Trophoblast cell (in vitro differentiated cells and primary cell): ENCODE data around the gene INPP5D.
A peak's percentile ranks its signal among the peaks of the same experiment; 100 is the strongest.

ENCODE experiments used
- DNase-seq, 2 donors: peaks; one replicate each; pipeline ENCODE4 v3.0.0-alpha.2; 2016
- H2AFZ ChIP-seq: 2 replicates; pipeline ENCODE4 v1.6.1; 2013; ENCODE audit warnings: low read length, moderate library complexity, mild to moderate bottlenecking; ENCODE audit not compliant: insufficient read depth, poor library complexity
- H2AK5ac ChIP-seq: 2 replicates; pipeline ENCODE4 v1.6.1; 2013; ENCODE audit warnings: mild to moderate bottlenecking, low read length
- H2BK120ac ChIP-seq: 2 replicates; pipeline ENCODE4 v1.6.1; 2013; ENCODE audit warnings: low read length, mild to moderate bottlenecking, moderate library complexity; ENCODE audit not compliant: insufficient read depth, poor library complexity
- H2BK12ac ChIP-seq: 2 replicates; pipeline ENCODE4 v1.6.1; 2013; ENCODE audit warnings: mild to moderate bottlenecking, low read length, moderate library complexity
- H2BK5ac ChIP-seq: 2 replicates; pipeline ENCODE4 v1.6.1; 2013; ENCODE audit warnings: low read length, low read depth, moderate library complexity, mild to moderate bottlenecking; ENCODE audit not compliant: poor library complexity
- H3K14ac ChIP-seq: 2 replicates; pipeline ENCODE4 v1.6.1; 2013; ENCODE audit warnings: mild to moderate bottlenecking, low read length
- H3K18ac ChIP-seq: 2 replicates; pipeline ENCODE4 v1.6.1; 2013; ENCODE audit warnings: mild to moderate bottlenecking, low read length
- H3K23ac ChIP-seq: 2 replicates; pipeline ENCODE4 v1.6.1; 2013; ENCODE audit warnings: low read length
- H3K27ac ChIP-seq: 2 replicates; pipeline ENCODE4 v1.5.1; 2013; ENCODE audit warnings: low read depth, mild to moderate bottlenecking, inconsistent platforms, low read length, moderate library complexity
- H3K27me3 ChIP-seq: 2 replicates; pipeline ENCODE4 v1.6.1; 2013; ENCODE audit warnings: inconsistent platforms, mild to moderate bottlenecking, low read length, moderate library complexity; ENCODE audit not compliant: insufficient read depth
- H3K36me3 ChIP-seq, 2 experiments: 1 replicate in 1 of 2; 2 replicates in 1 of 2; pipeline ENCODE4 v1.6.1; 2013; ENCODE audit warnings: low read length in 2 of 2, mild to moderate bottlenecking in 2 of 2, moderate library complexity in 1 of 2; ENCODE audit not compliant: insufficient read depth in 2 of 2, control insufficient read depth in 1 of 2
- H3K4ac ChIP-seq: 2 replicates; pipeline ENCODE4 v1.6.1; 2013; ENCODE audit warnings: low read depth, mild to moderate bottlenecking, low read length, moderate library complexity
- H3K4me1 ChIP-seq, 2 experiments: 1 replicate in 1 of 2; 2 replicates in 1 of 2; pipeline ENCODE4 v1.6.1; 2013; ENCODE audit warnings: low read length in 2 of 2, mild to moderate bottlenecking in 2 of 2, moderate library complexity in 1 of 2; ENCODE audit not compliant: insufficient read depth in 2 of 2, control insufficient read depth in 1 of 2
- H3K4me2 ChIP-seq: 2 replicates; pipeline ENCODE4 v1.6.1; 2013; ENCODE audit warnings: inconsistent platforms, mild to moderate bottlenecking, low read length, moderate library complexity
- H3K4me3 ChIP-seq: 2 replicates; pipeline ENCODE4 v1.5.1; 2013; ENCODE audit warnings: mild to moderate bottlenecking, low read depth, low read length, inconsistent platforms
- H3K79me1 ChIP-seq: one replicate; pipeline ENCODE4 v1.6.1; 2013; ENCODE audit warnings: low read length
- H3K79me2 ChIP-seq: 2 replicates; pipeline ENCODE4 v1.6.1; 2013; ENCODE audit warnings: low read length, mild to moderate bottlenecking; ENCODE audit not compliant: control insufficient read depth, insufficient read depth, poor library complexity
- H3K9ac ChIP-seq: 2 replicates; pipeline ENCODE4 v1.6.1; 2013; ENCODE audit warnings: mild to moderate bottlenecking, low read length
- H3K9me3 ChIP-seq: 2 replicates; pipeline ENCODE4 v1.6.1; 2013; ENCODE audit warnings: low read depth, mild to moderate bottlenecking, control low read depth, inconsistent platforms, low read length; ENCODE audit not compliant: insufficient read depth
- H4K12ac ChIP-seq: 2 replicates; pipeline ENCODE4 v1.6.1; 2013; ENCODE audit warnings: low read depth, mild to moderate bottlenecking, low read length, moderate library complexity
- H4K8ac ChIP-seq: 2 replicates; pipeline ENCODE4 v1.6.1; 2013; ENCODE audit warnings: low read depth, mild to moderate bottlenecking, low read length, moderate library complexity
- H4K91ac ChIP-seq: one replicate; pipeline ENCODE4 v1.6.1; 2013; ENCODE audit warnings: low read depth, mild to moderate bottlenecking, low read length, moderate library complexity
- WGBS: extraction: QIAGEN DNeasy Blood & Tissue Kit; methylation state at CpG from one replicate; pipeline ENCODE4 v1.1.7; 2013; ENCODE audit warnings: missing lambda C conversion rate; ENCODE audit not compliant: insufficient read length, insufficient coverage; ENCODE audit errors: extremely low coverage; 5-methylcytosine and 5-hydroxymethylcytosine counted together

Gene INPP5D

DNA sequence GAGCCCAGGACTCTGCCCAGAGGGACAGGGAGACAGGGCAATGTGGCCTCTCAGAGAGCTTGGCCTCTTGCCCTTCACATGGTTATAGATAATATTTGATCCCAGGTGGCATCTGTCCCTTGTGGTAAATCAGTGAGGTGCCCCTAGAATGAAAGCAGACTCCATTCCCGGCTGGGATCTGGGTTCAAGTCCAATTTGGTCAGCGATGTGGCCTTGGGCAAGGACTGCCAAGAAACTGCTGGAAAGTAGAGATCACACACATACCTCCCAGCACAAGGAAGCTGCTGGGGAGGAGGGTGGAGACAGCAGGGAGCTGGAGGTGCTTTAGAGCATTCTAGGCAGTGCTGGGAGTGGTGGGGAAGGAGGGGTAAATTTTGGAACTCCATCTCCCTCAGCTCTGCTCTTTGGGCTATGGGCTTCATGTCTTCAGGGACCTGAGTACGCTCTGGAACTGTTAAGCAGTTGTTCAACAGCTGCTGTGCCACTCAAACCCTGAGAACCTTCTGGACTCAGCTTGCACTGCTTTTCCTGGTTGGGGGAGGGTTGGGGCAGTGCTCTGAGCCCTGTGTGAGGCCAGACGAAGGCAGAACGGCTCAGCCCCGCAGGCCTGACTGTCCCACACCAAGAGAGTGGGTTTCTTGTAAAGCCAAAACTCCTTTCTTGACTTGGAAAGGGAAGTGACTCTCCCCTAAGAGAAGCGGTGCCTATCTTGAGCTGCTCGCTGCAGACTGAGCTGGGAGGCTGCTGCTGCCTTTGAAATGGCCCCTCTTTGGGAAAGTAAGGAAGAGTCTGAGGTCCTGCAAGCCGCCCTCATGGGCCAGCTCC, 23.0 kb downstream of the INPP5D start:
- Histone ChIP-seq H2AFZ (no peak overlapping the region), H3K23ac (no peak overlapping the region), H3K36me3 (no peaks in the 10 kb centered on the region), H3K27me3 (no peaks in the 10 kb centered on the region), H4K12ac (no peak overlapping the region), H3K4me2 (no peak overlapping the region), H3K14ac (no peak overlapping the region), H2BK120ac (no peak overlapping the region), H4K91ac (no peak overlapping the region), H3K9me3 (no peaks in the 10 kb centered on the region), H3K27ac (no peak overlapping the region), H2BK5ac (no peak overlapping the region), H3K79me1 (no peaks in the 10 kb centered on the region), H3K79me2 (no peaks in the 10 kb centered on the region), H2AK5ac (no peak overlapping the region), H3K18ac (no peak overlapping the region), H3K4ac (no peak overlapping the region), H4K8ac (no peak overlapping the region), H3K4me3 (no peak overlapping the region), H2BK12ac (no peak overlapping the region), H3K9ac (no peak overlapping the region), H3K4me1 (no peaks in the 10 kb centered on the region)
- no CpG with 5 or more reads among the region's 9 CpGs for WGBS
- DNase-seq: no peak

DNA sequence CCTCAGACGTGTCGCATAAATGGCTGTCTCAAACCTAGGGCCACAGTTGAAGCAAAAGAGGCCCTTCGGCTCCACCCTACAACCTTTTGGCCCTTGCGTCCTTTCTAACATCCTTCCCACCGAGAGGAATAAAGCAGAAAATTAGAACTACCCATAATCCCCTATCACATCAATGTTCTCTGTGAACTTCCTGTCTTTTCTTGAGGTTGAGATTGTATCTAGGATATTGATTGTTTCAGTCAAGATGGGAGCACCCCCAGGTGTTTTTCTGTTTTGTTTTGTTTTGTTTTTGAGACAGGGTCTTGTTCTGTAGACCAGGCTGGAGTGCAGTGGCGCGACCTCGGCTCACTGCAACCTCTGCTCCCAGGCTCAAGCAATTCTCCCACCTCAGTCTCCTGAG, 23.6 kb downstream of the INPP5D start:
- Histone ChIP-seq H3K14ac (no peak overlapping the region), H2AFZ (no peak overlapping the region), H3K27me3 (no peaks in the 10 kb centered on the region), H3K27ac (no peak overlapping the region), H3K4me3 (no peak overlapping the region), H4K12ac (no peak overlapping the region), H2BK120ac (no peak overlapping the region), H4K8ac (no peak overlapping the region), H3K79me2 (no peaks in the 10 kb centered on the region), H3K18ac (no peak overlapping the region), H3K79me1 (no peaks in the 10 kb centered on the region), H2BK12ac (no peak overlapping the region), H3K4me1 (no peaks in the 10 kb centered on the region), H3K4me2 (no peak overlapping the region), H2AK5ac (no peak overlapping the region), H2BK5ac (no peak overlapping the region), H3K4ac (no peak overlapping the region), H3K36me3 (no peaks in the 10 kb centered on the region), H4K91ac (no peak overlapping the region), H3K9ac (no peak overlapping the region), H3K23ac (no peak overlapping the region), H3K9me3 (no peaks in the 10 kb centered on the region)
- DNase-seq: no peak
- WGBS: no CpG with 5 or more reads among the region's 8 CpGs

DNA sequence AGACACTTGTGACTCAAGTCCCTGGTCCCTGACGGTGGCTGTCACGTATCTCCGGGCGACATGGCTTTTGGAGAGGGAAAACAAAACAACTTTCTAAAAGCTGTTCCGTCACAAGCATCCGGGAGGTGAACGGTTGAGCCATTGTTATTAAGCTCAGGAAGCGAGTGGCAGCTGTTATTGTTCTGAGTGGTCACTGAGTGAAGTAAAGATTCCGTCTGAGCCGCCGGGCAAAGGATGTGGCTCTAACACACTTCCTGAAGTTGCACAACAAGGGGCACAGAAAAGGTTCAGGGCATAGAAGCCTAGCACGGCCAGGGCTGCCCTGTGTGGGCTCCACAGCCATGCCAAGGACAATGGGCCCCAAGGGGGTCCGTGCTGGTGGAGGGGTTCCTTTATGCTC, 24.3 kb downstream of the INPP5D start:
- Histone ChIP-seq H2AK5ac (no peak overlapping the region), H3K36me3 (no peaks in the 10 kb centered on the region), H4K8ac (no peak overlapping the region), H3K18ac (no peak overlapping the region), H3K4me2 (no peak overlapping the region), H2AFZ (no peak overlapping the region), H3K9me3 (no peaks in the 10 kb centered on the region), H3K27ac (no peak overlapping the region), H3K27me3 (no peaks in the 10 kb centered on the region), H2BK12ac (no peak overlapping the region), H3K14ac (no peak overlapping the region), H3K79me2 (no peaks in the 10 kb centered on the region), H3K79me1 (no peaks in the 10 kb centered on the region), H2BK120ac (no peak overlapping the region), H4K12ac (no peak overlapping the region), H3K4me3 (no peak overlapping the region), H3K9ac (no peak overlapping the region), H2BK5ac (no peak overlapping the region), H3K23ac (no peak overlapping the region), H3K4me1 (no peaks in the 10 kb centered on the region), H4K91ac (no peak overlapping the region), H3K4ac (no peak overlapping the region)
- peak; percentile 15 to 17 for DNase-seq
- no CpG with 5 or more reads among the region's 13 CpGs for WGBS

DNA sequence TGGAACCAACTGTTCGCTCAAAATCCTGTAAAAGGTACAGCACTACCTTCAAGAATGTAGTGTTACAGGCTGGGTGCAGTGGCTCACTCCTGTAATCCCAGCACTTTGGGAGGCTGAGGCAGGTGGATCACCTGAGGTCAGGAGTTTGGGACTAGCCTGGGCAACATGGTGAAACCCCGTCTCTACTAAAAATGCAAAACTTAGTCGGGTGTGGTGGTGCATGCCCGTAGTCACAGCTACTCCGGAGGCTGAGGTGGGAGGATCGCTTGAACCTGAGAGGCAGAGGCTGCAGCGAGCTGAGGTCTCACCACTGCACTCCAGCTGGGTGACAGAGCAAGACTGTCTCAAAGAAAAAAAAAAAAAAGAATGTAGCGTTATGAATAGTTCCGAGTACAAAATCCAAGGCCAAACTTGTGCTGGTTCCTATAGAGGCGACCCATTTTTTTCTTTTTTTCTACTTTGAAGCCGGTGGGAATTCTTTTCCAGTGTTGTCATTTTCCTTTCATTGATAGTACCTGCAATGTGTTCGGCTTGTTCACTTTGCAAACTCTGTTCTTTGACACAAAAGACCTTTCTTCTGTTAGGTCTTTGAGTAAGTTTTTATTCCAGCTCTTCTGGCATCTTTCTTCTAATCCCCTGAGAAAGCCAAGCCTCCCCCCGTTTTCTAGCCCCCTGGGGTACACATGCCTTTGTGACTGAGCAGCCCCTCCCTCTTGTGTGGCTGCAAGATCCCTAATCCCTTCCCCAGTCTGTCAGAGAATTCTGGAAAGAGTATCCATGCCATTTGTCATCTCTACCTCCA, 25.1 kb downstream of the INPP5D start:
- Histone ChIP-seq H2BK120ac (no peak overlapping the region), H4K8ac (no peak overlapping the region), H4K91ac (no peak overlapping the region), H2BK5ac (no peak overlapping the region), H3K79me2 (no peaks in the 10 kb centered on the region), H3K4me1 (no peaks in the 10 kb centered on the region), H2BK12ac (no peak overlapping the region), H4K12ac (no peak overlapping the region), H3K4ac (no peak overlapping the region), H3K14ac (no peak overlapping the region), H3K9me3 (no peaks in the 10 kb centered on the region), H3K18ac (no peak overlapping the region), H2AK5ac (no peak overlapping the region), H3K79me1 (no peaks in the 10 kb centered on the region), H3K9ac (no peak overlapping the region), H2AFZ (no peak overlapping the region), H3K4me2 (no peak overlapping the region), H3K4me3 (no peak overlapping the region), H3K23ac (no peak overlapping the region), H3K27ac (no peak overlapping the region), H3K36me3 (no peaks in the 10 kb centered on the region), H3K27me3 (no peaks in the 10 kb centered on the region)
- DNase-seq: no peak
- no CpG with 5 or more reads among the region's 13 CpGs for WGBS
